HG03280 (cell line): Measurements from ENCODE around the gene GLRX5.
A peak's percentile ranks its signal among the peaks of the same experiment; 100 is the strongest.

Source experiments
- ATAC-seq: cut with Tn5 transposase; IDR thresholded peaks from one replicate; pipeline ENCODE4 v1.9.1; 2021; ENCODE audit warnings: mild to moderate bottlenecking, moderate library complexity; ENCODE audit not compliant: unreplicated experiment

The GLRX5 gene

DNA sequence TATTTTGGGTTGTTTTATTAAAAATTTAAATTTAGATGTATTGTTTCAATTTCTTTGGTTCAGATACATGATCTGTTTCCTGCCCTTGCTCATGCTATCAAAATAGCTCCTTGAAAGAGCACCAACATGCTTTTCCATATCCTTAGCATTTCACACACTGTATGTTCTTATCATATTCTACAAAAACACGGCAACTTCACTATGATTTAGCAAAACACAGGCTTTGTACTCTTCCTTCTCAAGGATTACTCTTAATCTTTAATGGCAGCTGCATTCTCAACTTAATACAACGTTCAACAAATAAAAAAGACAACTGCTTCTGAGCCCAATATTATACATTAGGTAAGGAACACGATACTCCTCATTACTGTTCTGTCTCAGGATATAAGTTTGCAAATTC lies 2.9 kb upstream of the GLRX5 start:
- ATAC-seq: no peak

DNA sequence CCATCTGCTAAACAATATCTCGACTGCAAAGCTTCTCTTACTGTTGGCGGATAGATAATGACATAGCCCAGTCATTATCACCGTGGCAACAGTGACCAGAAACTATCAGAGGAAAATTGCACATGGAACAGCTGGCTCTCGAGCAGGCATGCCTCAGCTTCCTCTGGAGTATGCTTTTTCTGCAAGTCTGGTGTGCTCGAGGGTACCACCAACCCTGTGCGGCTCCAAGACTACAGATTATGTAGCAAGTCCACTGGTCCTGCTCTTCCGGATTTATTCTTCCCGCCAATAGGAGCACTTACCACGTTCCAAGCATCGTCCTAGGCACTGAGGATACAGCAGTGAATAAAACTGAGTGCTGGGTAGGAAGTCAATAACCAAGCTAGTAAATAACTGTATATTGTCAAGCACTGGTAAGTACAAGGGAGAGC lies 1.4 kb upstream of the GLRX5 start:
- no peak for ATAC-seq

DNA sequence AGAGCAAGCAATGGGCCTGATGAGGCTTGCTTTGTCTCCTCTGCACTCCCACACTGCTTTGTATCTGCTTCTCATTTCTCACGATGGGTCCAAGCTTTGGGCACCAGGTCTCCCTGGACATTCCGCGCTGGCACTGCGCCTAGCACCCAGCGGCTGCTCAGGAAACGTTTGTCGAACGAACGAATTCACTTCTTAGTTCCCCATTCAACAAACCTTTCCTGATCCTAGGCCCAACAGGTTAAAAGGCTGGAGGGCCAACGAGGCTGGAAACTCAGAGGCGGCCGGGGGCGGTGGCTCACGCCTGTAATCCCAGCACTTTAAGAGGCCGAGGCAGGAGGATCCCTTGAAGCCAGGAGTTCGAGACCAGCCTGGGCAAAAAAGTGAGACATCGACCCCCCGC lies 1.0 kb upstream of the GLRX5 start:
- ATAC-seq: no peak

DNA sequence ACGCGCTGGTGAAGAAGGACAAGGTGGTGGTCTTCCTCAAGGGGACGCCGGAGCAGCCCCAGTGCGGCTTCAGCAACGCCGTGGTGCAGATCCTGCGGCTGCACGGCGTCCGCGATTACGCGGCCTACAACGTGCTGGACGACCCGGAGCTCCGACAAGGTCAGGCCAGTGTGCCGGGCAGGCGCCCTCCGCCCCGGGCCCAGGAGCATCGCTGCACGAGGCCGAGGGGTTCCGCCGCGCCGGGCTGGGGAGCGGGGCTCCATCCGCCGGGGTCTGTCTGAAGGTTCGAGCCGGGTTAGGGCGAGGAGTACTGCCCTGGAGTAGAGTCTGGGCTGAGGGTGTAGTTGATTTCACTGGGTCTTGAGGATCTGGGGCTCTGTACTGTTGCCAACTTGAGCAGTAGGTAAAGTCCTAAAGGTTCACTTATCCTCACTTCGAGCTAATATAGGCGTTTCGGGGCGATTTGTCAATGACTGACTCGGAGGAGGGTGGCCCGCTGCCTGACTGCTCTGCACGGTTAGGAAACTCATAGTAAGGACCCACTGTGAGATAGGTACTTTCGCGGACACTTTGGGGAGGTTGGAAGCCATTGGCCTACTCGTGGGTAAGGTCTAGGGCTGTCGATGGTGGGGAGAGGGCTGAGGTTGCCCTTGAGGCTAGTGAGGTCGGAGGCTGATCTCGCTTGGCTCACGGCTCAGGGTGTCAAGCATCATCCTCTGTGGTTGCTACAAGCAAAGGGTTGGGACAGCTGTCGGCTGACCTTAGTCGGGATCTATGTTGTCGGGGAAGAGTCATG lies 574 bp downstream of the GLRX5 start:
- peak; percentile 3 for ATAC-seq

DNA sequence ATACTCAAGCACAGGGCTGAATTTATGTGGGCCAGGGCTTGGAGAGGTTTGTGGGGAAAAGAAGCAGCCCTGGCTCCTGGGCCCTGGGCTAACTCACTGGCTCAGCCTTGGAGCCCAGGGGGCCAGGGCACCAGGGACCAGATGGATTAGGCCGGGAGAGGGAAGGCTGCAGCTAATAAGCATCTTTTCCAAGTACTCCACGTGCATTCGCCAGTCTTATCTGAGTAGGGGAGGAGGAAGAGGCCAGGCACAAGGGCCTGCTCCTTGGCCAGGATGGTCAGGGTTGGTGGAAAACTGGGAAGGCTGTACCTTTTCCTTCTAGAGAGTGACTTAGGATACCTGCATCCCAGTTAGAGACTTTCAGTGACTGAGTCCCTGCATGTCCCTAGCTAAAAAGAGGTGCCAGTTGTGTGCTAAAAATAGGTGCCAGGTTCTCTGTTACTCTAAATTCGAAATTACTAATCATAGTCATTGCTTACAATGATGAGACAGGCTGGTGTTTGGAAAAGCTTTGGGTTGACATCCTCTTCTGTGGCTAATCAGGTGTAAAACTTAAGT lies 1.3 kb downstream of the GLRX5 start:
- no peak for ATAC-seq

DNA sequence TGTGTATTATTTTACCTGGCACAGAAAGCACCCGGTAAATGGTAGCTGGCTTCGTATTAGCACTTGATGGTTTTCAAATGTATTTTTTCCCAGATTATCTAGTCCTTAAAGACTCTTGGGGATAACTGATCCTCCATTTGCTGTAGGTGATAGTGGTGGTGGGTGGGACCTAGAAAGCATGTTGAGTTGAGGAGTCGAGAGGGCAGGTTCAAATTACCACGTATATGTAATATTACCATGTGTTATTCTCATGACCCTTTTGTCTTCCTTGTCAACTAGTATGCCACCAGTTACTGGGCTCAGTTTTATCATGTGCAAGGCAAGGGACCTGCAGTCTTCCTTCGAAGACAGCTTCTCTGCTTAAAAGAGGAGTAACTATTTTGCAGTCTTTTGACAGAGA lies 1.8 kb downstream of the GLRX5 start:
- no peak for ATAC-seq

DNA sequence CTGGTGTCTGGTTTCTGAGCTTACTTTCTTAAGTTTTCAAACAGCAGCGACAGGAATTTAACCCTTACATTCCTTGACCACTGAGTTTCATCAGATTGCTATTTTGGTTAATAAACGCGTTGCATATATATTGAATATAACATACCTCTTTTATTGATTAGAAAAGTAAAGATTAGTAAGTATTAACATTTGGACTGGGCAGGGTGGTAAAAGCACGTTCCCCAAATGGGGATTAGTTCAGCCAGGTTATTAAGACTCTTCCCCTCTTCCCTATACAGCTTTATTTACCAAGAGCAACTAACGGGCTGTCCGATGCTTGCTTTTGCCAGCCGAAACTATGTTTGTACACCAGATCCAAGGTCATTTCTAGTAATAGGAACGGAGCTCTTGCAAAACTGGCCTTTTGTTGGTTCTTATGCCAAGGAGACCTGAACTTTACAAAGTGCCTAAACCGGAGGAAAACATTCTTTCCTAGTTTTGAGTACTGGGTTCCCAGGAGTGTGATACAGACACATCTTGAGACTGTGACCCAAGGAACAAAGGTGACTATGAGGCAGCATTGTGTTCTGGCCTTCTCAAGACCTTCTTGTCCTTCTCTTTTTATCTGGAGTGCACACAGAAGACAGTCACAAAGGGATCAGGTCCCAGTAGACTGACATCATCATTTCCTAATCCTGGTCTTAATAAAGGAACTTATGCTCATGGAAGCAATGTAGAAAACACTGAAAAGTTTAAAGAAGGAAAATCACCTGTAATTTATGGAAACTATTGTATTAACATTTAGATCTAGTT lies 2.6 kb downstream of the GLRX5 start:
- ATAC-seq: no peak

DNA sequence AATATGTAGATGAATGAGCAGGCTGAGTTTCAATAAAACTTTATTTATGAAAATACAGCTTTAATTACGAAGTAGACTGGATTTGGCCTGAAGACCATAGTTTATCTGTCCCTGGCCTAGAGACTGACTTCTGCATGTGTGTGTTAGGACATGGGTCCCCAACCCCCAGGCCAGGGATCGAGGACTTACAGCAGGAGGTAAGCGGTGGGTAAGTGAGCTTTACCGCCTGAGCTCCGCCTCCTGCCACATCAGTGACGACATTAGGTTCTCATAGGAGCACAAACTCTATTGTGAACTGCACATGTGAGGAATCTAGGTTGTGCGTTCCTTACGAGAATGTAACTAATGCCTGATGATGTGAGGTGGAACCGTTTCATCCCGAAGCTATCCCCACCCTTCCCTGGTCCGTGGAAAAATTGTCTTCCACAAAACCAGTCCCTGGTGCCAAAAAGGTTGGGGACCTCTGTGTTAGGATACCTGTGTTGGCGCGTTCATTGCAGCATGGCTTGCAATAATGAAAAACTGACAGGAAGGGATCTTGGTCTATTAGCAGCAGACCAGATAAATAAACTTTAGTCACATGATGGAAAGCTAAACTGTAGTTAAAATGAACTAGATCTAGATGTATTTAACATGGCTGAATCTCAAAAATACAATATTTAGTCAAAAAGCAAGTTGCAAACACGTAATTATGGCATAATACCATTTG lies 4.1 kb downstream of the GLRX5 start:
- ATAC-seq: no peak

DNA sequence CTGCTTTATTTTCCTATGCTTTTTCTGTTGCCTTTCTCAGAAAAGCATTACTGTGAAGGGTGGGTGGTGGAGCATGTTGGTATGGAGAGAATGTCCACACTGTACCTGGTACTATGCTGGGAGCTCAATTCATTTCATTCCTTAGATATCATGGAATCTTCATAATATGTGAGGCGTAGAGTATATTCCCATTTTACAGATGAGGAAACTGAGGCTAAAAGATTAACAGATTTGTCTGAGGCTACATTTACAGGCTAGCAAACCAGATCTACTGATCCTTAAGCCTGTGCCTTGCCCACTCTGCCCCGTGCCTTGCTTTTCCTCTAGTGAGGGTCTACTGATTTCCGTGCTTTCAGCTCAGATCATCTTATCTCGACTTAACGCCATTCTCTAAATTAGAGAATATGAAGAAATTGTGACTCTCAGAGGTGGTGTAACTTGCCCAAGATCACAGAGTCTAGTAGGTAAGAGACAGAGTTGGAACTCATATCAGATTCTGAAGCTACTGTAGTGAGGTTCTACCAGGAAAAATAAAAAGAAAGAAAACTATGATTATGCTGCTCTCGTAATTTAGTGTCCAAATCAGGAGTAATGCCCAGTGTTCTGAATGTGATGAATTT lies 5.5 kb downstream of the GLRX5 start:
- ATAC-seq: no peak

DNA sequence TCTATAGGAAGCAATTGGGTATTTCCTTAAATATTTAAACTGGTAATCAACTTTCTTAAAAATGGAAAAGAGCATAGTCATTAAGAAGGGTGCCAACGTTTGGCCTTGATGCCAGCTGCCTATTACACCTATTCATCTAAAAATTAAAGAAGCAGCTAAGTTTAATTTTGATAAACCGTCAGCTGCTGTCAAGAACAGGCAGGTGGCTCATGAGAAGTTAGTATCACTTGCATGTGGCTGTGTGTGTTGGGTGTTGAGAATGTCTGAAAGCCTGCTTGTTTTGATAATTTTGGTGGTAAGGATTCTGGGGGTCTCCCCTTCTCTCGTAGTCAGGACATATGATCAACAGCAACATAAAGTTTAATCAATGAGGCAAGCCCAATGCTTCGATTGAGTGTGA lies 6.5 kb downstream of the GLRX5 start:
- ATAC-seq: no peak

DNA sequence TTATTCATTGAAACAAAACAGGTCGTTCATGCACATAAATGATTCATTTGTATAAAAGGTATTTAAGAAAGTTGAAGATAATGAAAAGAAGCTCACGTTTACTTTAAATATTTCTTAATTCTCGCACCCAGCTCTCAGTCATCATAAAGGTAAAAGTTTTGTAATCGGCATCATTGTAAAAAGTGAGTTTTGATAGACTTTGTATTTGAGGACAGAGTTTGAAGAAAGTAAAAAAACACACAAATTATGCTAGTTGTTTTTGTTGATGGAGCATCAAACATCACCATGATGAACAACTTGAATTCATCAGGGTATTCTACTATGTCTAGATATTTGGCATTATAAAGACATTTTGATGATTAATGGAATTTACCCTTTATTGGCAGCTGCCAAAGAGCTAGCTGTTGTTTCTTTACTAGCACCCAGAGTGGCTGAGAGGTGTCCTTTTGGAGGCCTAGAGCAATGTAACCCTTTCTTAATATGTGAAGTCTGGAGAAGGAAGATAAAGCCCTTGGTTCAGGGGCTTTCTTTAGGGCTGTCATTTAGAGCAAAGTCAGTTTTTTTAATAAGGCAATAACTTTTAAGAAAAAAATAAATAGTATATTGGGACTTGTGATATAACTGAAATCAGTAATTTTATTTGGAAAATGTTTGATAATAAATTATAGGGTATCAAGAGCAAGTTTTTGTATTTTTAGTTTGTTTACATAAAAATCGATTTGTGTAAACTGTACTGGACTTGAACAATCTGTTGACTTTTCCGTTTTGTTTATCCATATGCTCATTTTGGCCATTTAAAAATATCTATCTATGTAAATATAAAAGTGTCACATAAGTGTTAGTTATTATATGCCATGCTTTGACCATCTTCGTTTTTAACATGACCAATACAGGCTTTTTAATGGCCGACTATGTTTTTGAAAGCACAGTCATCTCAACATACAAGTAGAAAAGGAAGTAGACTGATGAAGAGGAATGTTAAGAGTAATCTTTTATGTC lies 7.4 kb downstream of the GLRX5 start:
- ATAC-seq: no peak

DNA sequence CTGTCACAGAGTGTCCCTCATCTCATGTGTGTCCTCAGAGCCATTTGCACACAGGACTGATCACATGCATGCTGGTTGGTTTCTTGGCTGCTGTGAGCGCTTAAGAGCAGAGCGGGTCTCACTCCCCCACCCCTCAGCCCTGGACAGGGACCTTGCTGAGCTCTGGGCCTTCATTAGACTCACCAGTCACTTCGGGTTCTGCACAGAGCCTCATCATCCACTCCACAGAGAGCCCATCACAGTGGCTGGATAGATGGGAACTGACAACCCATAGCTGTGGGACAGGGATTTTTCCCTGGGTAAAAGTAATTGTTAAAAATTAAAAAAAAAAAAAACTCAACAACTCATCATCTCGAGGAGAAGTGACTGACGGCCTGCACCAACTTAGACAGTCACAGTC lies 8.2 kb downstream of the GLRX5 start:
- ATAC-seq: no peak

DNA sequence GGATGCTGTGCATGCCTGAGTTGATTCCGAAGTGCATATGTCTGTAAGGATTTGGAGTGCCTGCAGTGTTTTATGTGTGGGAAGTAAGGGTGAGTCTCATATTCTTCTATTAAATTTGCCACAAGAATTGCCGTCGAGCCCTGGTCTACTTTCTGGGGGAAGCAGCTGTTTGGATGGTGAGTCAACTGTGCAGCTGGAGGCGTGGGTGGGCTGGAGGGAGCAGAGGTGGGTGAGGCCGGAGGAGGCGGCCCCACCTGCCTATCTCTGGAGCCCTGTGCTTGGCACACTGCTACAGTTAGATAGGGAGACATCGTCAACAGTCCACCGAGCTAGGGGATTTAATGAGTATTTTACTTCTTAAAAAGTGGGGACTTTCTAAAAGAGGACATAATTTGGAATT lies 9.7 kb downstream of the GLRX5 start:
- ATAC-seq: no peak

DNA sequence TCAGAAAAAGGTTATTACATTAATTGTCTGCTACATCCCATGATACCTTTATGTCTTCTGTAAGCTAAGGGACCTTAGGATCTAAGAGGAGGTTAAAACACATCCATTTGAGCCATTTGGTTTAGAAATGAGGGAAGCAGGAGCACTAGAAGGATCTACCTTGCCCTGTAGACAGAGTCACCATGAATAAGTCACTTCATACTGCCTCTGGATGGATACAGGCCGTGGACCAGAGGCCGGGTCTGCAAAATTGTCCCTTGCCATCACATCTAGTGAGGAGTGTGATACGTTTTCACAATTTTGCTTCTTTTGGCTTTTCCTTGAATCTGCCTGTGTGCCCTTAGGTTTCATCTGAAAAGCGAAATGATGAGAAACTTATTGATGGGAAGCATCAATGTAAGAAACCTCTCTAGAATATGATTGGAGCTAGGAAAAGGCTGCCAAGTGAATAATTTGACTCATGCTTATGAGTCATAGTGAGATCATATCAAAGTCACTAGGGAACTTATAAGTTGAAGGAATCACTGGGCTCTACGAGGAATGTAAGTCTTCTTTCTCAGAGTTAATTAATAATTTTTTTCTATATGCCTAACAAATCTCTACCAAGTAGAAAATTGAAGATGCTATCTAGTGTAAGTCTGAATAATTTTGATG lies 10.8 kb downstream of the GLRX5 start:
- ATAC-seq: no peak

DNA sequence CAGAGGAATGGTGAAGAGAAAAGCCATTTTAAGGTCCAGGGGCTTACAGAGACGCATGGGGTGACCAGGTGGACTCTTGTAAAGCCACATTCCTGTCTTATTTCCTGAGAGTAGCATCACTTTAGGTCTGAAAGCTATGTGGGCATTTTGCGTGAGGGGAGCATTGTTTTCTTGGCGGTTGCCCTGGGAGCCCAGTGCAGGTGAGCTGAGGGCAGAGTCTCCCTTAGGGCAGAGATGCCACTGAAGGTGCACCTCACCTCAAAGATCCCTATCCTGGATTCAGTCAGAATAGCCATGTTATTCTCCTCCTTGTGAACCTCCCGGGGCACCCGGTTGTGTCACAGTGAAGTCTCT lies 12.4 kb downstream of the GLRX5 start:
- ATAC-seq: no peak

DNA sequence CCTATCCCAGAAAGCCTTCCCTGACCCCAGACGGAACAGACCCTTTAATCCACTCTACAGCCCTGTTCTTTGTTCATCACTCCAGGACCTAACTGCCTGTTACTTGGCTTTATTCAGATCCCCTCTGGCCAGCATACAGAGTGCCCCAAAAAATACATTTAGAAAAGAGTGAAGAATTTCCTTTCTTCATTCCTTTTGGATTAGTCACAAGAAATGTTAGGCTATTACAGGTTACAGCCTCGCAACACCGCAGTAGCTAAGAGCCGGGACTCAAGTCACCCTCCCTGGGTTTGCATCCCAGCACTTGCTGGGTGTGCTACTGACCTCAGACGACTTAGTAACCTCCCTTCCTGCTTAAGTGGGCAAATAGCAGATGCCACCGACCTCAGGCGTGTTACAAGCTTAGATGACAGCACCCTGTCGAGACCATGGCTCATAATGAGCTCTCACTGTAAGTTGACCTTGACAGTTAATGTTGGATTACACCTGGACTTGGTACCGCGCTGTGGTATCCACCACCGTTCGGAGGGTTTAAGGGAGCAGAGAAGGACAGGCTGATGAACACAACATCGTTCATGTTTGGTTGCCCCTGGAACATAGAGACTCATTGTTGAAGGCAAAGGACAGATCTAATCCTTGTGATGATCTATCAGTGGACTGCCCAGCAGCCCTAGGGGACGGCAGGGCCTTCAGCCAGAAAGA lies 12.9 kb downstream of the GLRX5 start:
- no peak for ATAC-seq

DNA sequence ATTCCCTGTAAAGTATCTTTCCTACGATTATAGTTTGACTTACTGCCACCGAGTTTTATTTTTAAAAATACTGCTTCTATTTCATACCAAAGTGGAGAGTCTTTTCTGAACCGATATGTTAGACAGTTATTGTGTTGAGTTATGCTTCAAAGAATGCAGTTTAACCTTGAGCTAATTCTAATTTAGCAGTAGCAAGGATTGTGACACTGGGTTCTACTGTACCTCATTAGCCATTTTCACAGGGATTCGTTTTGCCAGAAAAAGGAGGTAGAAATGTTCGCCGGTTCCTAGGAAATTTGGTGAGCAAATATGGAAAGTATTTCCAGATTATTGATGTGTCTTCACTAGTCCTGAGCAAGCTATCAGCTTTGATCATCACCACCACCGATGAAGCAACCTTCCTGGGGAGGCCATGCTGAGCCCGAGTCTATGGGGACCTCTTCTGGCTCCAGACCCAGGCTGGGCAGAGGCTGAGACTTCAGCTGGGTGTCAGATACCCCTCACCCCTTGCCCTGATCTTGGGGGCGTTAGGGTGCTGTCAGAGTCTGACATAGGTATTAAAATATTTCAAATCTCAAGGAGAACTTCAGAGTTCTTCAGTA lies 13.6 kb downstream of the GLRX5 start:
- ATAC-seq: no peak
